IgD-negative memory B cell (primary cell): ENCODE measurements around the gene ZC3H11A. TPM values are rescaled to one million over a fixed set of nuclear protein-coding genes. Genes with fewer than 3 reads are reported as not detected.
A peak's percentile ranks its signal among the peaks of the same experiment; 100 is the strongest.

Experiments
- H3K27ac Mint-ChIP-seq, 3 donors: one replicate each; pipeline ENCODE4 v1.8.0; 2020 to 2022; ENCODE audit warnings: mild to moderate bottlenecking in 3 of 3, mixed read lengths in 3 of 3, moderate library complexity in 1 of 3
- H3K27me3 Mint-ChIP-seq: one replicate; pipeline ENCODE4 v1.8.0; 2021; ENCODE audit warnings: mixed read lengths
- H3K36me3 Mint-ChIP-seq: one replicate; pipeline ENCODE4 v1.8.0; 2020; ENCODE audit warnings: mild to moderate bottlenecking, mixed read lengths
- H3K4me1 Mint-ChIP-seq, 3 donors: one replicate each; pipeline ENCODE4 v1.8.0; 2020 to 2022; ENCODE audit warnings: mixed read lengths in 3 of 3, mild to moderate bottlenecking in 1 of 3
- H3K4me3 Mint-ChIP-seq, 4 donors: one replicate each; pipeline ENCODE4 v1.8.0; 2020 to 2022; ENCODE audit warnings: mild to moderate bottlenecking in 4 of 4, mixed read lengths in 4 of 4, moderate library complexity in 3 of 4
- H3K9me3 Mint-ChIP-seq, 3 donors: one replicate each; pipeline ENCODE4 v1.8.0; 2020 to 2021; ENCODE audit warnings: mixed read lengths in 3 of 3, mild to moderate bottlenecking in 1 of 3
- polyA plus RNA-seq: library from polyadenylated mRNA; unstranded; fragments of 300-500 nt; fragmentation: Illumina TruSeq; gene quantifications from one replicate; pipeline ENCODE4 v1.2.3, GENCODE V29; 2021

Gene ZC3H11A
- polyA plus RNA-seq, 1 donor from 2014 or later, result 52.7 TPM

DNA sequence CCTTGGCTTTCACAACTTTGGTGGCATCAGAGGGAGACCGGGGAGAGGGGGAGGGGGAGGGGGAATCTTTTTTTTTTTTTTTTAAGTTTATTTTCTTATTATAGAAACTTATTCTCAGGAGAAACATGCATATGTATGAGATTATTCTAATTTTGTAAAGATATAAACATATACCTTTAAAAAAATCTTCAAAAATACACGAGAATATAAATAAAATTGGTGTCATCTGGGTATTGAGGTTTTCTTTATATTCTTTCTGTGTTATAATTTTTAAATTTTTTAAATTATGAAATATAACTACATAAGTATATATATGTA lies 47.1 kb downstream of the ZC3H11A start:
- H3K36me3 Mint-ChIP-seq, result peaks cover 9% of the 10 kb centered on the region
- no peaks in the 10 kb centered on the region for H3K27me3 Mint-ChIP-seq
- no peak overlapping the region for H3K27ac Mint-ChIP-seq
- H3K4me3 Mint-ChIP-seq, result no peak overlapping the region
- H3K4me1 Mint-ChIP-seq, result peaks cover 0 to 1% (median 0%) of the 10 kb centered on the region in 3 donors
- no peaks in the 10 kb centered on the region for H3K9me3 Mint-ChIP-seq

DNA sequence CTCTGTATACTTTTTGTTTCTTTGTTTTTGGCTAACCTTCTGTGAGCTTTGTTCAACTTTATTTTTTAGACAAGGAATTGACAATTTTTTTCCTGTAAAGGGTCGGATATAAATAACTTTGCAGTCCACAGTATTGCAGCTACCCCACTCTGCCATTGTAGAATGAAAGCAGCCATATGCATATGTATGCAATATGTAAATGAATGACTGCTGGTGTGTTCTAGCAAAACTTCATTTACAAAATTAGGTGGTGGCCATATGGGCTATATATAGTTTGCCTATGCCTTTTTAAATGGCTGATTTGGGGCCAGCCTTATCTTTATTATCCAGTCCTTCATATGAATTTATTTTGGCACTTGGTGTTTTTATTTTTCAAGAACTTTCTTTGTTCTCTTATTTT lies 48.0 kb downstream of the ZC3H11A start:
- Mint-ChIP-seq H3K27ac (peak overlapping the region in 1 of 3 donors; percentile 27), H3K27me3 (no peaks in the 10 kb centered on the region), H3K4me1 (peaks cover 0 to 1% (median 0%) of the 10 kb centered on the region in 3 donors), H3K9me3 (no peaks in the 10 kb centered on the region), H3K4me3 (no peak overlapping the region), H3K36me3 (peaks cover 7% of the 10 kb centered on the region)

Other genes with a start within 250 kb of the ZC3H11A start
- 5.0 TPM for gene ATP2B4, start 168.8 kb upstream of the ZC3H11A start, polyA plus RNA-seq
- 46.8 TPM for gene LAX1, start 30.4 kb upstream of the ZC3H11A start, polyA plus RNA-seq
- 1.2 TPM for gene ZBED6, start within 50 bp of the ZC3H11A start, polyA plus RNA-seq
- gene SNRPE, start 66.0 kb downstream of the ZC3H11A start, polyA plus RNA-seq, result 196 TPM